ENCODE results near the gene TOMM20L. TPM values are rescaled to one million over a fixed set of nuclear protein-coding genes. Genes with fewer than 3 reads are reported as not detected.

TOMM20L gene
- total and polyA plus RNA-seq, 2 of the 8 experiments (the other 6 are each of a cell fraction or from before 2014, with no cell fraction given): not detected

DNA sequence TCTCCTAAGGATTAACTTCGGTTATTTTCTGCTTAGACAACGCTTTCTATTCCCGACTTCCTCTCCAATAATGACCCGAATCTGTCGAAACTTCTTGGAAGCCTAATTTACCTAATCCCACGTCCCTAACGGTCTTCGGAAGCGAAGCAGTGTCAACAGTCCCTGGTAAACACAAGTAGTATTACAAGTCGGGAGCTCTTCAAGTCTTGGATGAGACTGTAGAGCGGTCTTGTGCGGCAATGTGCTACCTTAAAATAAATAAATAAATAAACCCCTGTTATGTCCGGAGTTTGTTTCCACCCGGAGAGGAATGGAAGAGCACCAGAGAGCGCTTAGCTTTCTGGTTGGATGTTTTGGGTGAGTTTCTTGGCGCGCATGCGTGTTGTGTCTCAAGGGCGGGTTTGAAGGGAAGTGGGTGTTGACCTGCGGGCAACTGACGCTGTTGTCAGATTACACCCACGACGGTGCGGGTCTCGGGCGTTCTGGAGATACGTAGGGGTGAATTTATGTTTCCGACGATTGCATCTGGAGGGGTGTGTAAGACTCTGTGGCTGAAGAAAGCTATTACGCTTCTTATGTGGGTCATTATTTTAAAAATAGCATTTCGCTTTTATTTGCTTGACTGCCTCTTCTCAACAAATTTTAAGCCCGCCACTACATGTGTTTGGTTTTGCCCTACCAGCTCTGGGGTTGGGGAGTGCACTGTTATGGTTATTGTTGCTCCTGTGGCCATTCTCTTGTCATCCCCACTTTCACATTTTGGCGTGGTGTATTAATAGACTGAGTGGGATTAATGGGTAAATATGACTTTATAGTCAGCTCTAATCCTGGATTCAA is 31.8 kb downstream of the TOMM20L start, which contains the start of the genes KIAA0586 and TIMM9 (continued):
- TF ChIP-seq, protein P1, sequence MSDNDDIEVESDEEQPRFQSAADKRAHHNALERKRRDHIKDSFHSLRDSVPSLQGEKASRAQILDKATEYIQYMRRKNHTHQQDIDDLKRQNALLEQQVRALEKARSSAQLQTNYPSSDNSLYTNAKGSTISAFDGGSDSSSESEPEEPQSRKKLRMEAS (IDR thresholded peaks at IDR 0.05): no peak
